Prostate gland (tissue), 2 donors: Measurements from ENCODE around the gene LTBP3. TPM values are rescaled to one million over a fixed set of nuclear protein-coding genes. Genes with fewer than 3 reads are reported as not detected.

ENCODE experiments used
- DNase-seq: peaks from one replicate; pipeline ENCODE4 v3.0.0-alpha.2; 2019; ENCODE audit warnings: low spot score
- H3K27ac ChIP-seq, 2 donors: fragments of 200-600 bp; sonication (generic); 2 replicates each; pipeline ENCODE4 v1.5.1; 2017 to 2019
- H3K27me3 ChIP-seq: fragments of 200-600 bp; sonication (generic); replicated peaks from 2 replicates; pipeline ENCODE4 v1.5.1; 2019; ENCODE audit not compliant: insufficient read depth
- H3K36me3 ChIP-seq, 2 donors: fragments of 200-600 bp; sonication (generic); 1 replicate in 1 of 2; 2 replicates in 1 of 2; pipeline versions ENCODE4 v1.5.1 to v1.8.1; 2017 to 2019
- H3K4me1 ChIP-seq: fragments of 200-600 bp; sonication (generic); replicated peaks from 2 replicates; pipeline ENCODE4 v1.5.1; 2019
- H3K4me3 ChIP-seq, 2 donors: fragments of 200-600 bp; sonication (generic); 2 replicates each; pipeline ENCODE4 v1.5.1; 2017 to 2019
- H3K9me3 ChIP-seq: fragments of 200-600 bp; sonication (generic); 2 replicates; pipeline ENCODE4 v1.5.1; 2017
- POLR2A ChIP-seq: fragments of 450-650 bp; IDR thresholded peaks from one replicate; pipeline ENCODE4 v1.6.1; 2016; ENCODE audit warnings: antibody characterized with exemption, mild to moderate bottlenecking
- POLR2AphosphoS5 ChIP-seq: sonication (generic); formaldehyde crosslinking; IDR thresholded peaks from one replicate; pipeline ENCODE4 v1.6.1; 2017; ENCODE audit warnings: antibody characterized with exemption
- WGBS: methylation state at CpG from one replicate; pipeline ENCODE4 v1.1.5; 2018; 5-methylcytosine and 5-hydroxymethylcytosine counted together
- intact Hi-C: fragments of 100-400 bp; cut with DNase I; formaldehyde crosslinking; loops from one replicate; pipeline ENCODE4 v1.14.2; 2022
- total RNA-seq, 2 donors: library from RNA; depleted of rRNA; stranded (reverse); fragments of >200 nt; gene quantifications; one replicate each; pipeline ENCODE4 v1.1.0, GENCODE V29; 2016
- TF ChIP-seq, protein P1 (sequence below), 4 experiments: fragments of 200-600 bp in 2 of 4; fragments of 450-650 bp in 2 of 4; sonication (generic) in 2 of 4; IDR thresholded peaks; 1 replicate in 3 of 4; 2 replicates in 1 of 4; pipeline ENCODE4 v1.5.1; 2016 to 2019; ENCODE audit warnings: antibody characterized with exemption in 4 of 4, mild to moderate bottlenecking in 2 of 4, moderate library complexity in 2 of 4

The LTBP3 gene
- total RNA-seq, 2 donors from 2014 or later, result 220 to 234 TPM

DNA sequence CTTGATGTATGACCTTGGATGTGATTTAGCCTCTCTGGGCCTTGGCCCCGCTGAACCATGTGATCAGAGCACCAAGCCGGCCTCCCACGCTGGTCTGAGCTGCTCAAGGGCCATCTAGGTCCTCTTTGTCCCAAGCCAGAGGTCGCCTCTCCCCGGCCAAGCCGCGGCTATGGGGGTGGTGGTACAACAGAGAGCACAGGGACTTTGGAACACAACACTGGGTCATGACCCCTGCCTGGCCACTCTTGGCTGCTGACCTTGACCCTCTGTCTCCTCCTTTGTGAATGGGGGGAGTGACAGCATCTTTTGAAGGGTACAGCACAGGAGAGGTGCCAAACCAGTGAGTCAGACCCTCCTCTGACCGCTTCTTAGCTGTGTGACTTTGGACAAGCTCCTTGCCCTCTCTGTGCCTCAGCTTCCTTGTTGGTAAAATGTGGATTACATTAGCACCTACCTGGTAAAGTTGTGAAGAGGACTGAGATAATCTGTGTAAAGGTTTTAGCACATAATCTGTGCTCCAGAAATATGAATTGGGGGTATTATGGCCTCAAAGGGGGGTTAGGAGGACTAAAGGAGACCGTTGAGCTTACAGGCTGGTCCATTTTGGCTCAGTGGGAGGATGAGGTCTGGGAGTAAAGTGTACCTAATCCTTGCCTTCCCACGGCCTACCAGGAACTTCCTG is 28.5 kb downstream of the LTBP3 start:
- Histone ChIP-seq H3K27me3 (no peaks in the 10 kb centered on the region), H3K36me3 (peaks cover 13 to 17% of the 10 kb centered on the region in 2 donors), H3K27ac (no peak overlapping the region), H3K9me3 (no peaks in the 10 kb centered on the region), H3K4me3 (no peak overlapping the region), H3K4me1 (peaks cover 6% of the 10 kb centered on the region)
- 83% methylated on average over 10 of the region's 10 CpGs for WGBS
- intact Hi-C loops, result loop anchor here (5.0 to 10.0 kb wide), 2 partner anchors 152 to 255 kb away; no protein-coding TSS in a partner anchor
- DNase-seq, result no peak
- TF ChIP-seq POLR2AphosphoS5 (no peak), POLR2A (no peak)
- TF ChIP-seq, protein P1, sequence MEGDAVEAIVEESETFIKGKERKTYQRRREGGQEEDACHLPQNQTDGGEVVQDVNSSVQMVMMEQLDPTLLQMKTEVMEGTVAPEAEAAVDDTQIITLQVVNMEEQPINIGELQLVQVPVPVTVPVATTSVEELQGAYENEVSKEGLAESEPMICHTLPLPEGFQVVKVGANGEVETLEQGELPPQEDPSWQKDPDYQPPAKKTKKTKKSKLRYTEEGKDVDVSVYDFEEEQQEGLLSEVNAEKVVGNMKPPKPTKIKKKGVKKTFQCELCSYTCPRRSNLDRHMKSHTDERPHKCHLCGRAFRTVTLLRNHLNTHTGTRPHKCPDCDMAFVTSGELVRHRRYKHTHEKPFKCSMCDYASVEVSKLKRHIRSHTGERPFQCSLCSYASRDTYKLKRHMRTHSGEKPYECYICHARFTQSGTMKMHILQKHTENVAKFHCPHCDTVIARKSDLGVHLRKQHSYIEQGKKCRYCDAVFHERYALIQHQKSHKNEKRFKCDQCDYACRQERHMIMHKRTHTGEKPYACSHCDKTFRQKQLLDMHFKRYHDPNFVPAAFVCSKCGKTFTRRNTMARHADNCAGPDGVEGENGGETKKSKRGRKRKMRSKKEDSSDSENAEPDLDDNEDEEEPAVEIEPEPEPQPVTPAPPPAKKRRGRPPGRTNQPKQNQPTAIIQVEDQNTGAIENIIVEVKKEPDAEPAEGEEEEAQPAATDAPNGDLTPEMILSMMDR (IDR thresholded peaks at IDR 0.05), result no peak

DNA sequence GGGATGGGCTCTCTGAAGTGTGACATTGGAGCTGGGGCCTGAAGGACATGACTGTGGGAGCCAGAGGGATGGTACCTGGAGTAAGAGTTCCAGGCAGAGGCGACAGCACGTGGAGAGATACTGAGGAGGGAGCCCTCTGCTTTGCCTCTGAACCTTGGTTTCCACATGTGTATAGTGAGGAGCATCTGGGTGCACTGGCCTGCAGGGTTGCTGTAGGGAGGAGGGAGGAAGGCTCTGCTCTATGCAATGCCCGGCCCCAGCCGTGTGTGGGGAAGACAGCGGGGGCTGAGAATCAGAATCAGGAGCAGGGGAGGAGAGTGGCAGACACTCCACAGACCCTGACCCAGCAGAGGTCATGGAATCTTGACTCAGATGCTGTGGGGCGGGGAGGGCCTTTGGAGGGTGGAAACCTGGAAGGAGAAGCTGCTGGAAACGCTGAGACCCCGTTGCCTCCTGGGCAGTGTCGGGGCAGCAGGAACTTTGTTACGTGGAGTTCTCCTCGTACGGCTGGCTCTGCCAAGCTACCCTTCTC is 29.3 kb downstream of the LTBP3 start:
- Histone ChIP-seq H3K27ac (no peak overlapping the region), H3K4me3 (no peak overlapping the region), H3K4me1 (peaks cover 8% of the 10 kb centered on the region), H3K9me3 (no peaks in the 10 kb centered on the region), H3K27me3 (no peaks in the 10 kb centered on the region), H3K36me3 (peaks cover 13 to 17% of the 10 kb centered on the region in 2 donors)
- DNase-seq, result no peak
- WGBS, result 86% methylated on average over 12 of the region's 12 CpGs
- intact Hi-C loops, result loop anchor here (5.0 to 10.0 kb wide), 2 partner anchors 152 to 254 kb away; no protein-coding TSS in a partner anchor
- no peak for TF ChIP-seq POLR2A
- TF ChIP-seq POLR2AphosphoS5, result no peak
- TF ChIP-seq, protein P1 (IDR thresholded peaks at IDR 0.05), result no peak

DNA sequence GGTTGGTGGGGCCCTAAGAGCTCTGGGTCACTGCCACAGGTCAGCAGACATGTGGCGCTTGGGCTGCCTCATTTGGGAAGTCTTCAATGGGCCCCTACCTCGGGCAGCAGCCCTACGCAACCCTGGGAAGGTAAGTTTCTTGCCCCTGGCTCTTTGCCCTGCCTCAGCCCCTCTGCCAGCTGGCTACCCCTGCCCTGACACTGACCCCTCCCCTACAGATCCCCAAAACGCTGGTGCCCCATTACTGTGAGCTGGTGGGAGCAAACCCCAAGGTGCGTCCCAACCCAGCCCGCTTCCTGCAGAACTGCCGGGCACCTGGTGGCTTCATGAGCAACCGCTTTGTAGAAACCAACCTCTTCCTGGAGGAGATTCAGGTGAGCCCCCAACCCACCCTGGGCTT is 31.4 kb downstream of the LTBP3 start:
- no peak for TF ChIP-seq POLR2A
- Histone ChIP-seq H3K27me3 (no peaks in the 10 kb centered on the region), H3K4me1 (peaks cover 13% of the 10 kb centered on the region), H3K9me3 (no peaks in the 10 kb centered on the region), H3K4me3 (no peak overlapping the region), H3K36me3 (peaks cover 9% of the 10 kb centered on the region in 2 donors), H3K27ac (no peak overlapping the region)
- intact Hi-C loops, result loop anchor here (5.0 to 10.0 kb wide), 2 partner anchors 149 to 252 kb away; no protein-coding TSS in a partner anchor
- no peak for DNase-seq
- WGBS, result 88% methylated on average over 8 of the region's 8 CpGs

DNA sequence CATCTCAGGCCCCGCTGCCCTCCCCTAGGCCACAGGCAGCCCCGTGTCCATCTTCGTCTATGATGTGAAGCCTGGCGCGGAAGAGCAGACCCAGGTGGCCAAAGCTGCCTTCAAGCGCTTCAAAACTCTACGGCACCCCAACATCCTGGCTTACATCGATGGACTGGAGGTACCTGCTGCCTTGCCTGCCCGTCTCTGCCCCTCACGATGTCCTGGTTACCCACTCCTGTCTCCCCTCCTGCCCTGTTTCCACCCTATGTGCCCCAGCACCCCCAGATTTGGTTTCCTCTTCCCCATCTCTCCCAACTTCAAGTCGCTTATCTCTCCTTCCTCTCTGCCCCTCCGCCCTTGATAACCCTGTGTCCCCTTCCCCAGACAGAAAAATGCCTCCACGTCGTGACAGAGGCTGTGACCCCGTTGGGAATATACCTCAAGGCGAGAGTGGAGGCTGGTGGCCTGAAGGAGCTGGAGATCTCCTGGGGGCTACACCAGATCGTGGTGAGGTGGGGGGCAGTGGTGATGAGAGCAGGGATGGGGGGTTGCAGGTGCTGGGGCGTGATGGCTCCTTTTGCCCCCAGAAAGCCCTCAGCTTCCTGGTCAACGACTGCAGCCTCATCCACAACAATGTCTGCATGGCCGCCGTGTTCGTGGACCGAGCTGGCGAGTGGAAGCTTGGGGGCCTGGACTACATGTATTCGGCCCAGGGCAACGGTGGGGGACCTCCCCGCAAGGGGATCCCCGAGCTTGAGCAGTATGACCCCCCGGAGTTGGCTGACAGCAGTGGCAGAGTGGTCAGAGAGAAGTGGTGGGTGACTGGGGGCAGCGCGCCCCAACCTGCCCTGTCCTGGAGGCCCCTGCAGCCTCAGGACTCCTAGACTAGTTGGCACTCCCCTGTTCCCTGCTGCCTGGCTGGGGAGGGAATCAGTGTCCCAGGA is 32.3 kb downstream of the LTBP3 start:
- H3K36me3 ChIP-seq, result peaks cover 0 to under 1% of the 10 kb centered on the region in 2 donors
- no peak for DNase-seq
- no peak for TF ChIP-seq POLR2A
- TF ChIP-seq POLR2AphosphoS5, result no peak
- TF ChIP-seq, protein P1 (IDR thresholded peaks at IDR 0.05), result no peak
- H3K4me1 ChIP-seq, result peaks cover 13% of the 10 kb centered on the region
- H3K9me3 ChIP-seq, result no peaks in the 10 kb centered on the region
- peak overlapping the region; percentile 100 for H3K4me3 ChIP-seq
- H3K27ac ChIP-seq, result peak overlapping the region; percentile 90 to 94
- intact Hi-C loops, result loop anchor here (5.0 to 10.0 kb wide), 2 partner anchors 149 to 251 kb away; no protein-coding TSS in a partner anchor
- 39% methylated on average over 27 of the region's 31 CpGs for WGBS
- H3K27me3 ChIP-seq, result no peaks in the 10 kb centered on the region
